ENCODE measurements around the gene LCNL1.

The LCNL1 gene

DNA sequence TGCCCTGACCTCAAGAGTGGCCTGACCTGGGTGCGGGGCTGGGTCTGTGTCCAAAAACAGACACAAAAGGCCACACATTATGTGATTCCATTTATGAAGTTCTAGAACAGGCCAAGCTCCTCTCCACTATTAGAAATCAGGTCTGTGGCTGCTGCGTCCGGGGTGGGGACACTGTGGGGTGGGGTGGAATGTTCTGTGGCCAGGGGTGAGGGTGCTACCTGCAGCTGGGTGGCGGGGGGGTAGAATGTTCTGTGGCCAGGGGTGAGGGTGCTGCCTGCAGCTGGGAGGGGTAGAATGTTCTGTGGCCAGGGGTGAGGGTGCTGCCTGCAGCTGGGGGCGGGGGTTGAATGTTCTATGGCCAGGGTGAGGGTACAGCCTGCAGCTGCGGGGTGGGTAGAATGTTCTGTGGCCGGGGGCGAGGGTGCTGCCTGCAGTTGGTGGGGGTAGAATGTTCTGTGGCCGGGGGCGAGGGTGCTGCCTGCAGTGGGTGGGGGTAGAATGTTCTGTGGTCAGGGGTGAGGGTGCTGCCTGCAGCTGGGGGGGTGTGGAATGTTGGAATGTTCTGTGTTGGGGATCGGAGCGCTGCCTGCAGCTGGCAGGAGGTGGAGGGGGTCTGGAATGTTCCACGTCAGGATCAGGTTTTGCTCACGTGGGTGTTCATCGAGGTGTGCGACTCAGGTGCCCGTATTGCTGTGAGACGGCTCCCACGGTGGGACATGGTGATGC, 22.4 kb upstream of the LCNL1 start:
- no peak for DNase-seq

DNA sequence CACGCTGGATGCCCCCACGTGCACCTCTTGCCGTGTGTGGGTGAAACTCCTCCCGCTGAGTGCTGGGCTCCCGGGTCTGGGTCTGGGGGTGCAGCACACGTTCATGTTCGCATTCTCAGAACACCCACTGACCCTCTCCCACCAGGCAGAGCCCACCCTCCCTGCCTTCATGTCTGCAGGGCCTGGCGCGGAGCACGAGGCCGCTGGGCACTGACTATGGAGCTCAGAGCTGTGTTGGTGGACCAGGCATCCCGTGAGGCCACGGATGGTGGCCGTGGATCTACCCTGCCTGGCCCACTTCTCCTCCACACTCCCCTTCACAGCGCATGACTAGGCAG, 21.9 kb upstream of the LCNL1 start:
- no peak for DNase-seq

DNA sequence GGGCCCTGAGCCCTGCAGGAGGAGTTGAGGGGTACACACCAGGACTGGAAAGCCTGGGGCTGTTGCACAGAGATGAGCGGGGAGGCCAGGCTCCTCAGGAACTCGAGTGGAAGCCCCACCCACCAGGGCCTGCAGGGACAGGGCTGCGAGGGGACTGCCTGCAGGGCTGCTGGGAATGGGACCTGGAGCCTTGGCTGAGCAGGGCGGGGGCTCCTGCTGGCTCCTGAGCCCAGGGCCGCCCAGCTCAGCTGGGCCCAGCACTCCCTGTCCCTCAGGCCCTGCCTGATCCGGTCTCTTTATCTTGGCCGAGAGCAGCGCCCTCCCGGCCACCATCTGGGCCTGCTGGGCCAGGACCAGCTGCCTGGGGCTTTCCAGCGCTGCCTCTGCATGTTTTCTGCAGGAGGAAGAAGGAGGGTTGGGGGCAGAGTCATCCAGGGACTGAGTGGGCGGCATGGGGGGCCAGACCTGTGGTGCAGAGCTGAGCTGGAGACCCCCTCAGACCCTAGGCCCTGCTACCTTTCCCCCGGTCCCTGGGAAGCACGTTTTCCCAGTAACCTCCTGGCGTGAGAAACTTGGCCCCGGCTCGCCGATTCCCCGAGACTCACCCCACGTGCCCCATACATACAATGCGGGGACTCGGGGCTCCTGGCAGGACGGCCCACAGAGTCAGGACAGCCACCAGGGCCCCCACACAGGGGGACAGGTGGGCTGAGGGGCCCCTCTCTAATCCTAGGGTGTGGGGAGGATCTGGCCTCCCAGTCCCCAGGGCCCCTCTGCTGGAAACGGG, 21.3 kb upstream of the LCNL1 start:
- DNase-seq, result no peak

DNA sequence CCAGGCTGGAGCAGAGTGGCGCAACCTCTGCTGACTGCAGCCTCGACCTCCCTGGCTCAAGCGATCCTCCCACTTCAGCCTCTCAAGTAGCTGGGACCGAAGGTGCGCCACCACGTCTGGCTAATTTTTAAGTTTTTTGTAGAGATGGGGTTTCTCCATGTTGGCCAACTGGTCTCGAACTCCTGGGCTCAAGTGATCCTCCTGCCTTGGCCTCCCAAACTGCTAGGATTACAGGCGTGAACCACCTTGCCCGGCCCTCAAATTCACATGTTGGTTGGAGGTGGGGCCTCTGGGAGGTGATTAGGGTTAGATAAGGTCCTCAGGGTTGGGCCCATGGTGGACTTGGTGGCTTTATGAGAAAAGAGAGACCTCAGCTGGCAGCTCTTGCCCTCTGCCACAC, 20.6 kb upstream of the LCNL1 start:
- DNase-seq, result no peak

DNA sequence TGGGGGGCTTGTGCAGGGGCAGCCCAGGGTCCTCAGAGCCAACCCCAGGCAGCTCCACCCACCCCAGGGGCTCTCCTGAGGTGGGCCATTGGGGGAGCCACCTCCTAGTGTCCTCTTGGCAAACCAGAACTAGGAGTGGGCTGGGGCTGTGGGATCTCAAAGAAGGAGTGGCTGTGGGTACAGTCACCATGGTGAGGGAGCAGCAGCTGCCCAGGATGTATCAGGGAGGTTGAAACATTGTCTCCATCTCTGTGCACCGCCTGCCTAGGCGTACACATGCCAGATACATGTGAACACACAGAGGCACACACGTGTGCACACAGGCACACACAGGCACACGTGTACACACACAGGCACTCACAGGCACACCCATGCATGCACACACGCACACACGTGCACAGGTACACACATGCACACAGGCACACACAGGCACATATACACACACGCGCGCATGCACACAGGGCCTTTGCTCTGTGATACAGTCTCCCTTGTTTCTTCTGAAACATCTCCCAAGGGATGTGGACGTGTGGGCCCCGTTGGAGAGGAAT, 20.0 kb upstream of the LCNL1 start:
- DNase-seq, result no peak

DNA sequence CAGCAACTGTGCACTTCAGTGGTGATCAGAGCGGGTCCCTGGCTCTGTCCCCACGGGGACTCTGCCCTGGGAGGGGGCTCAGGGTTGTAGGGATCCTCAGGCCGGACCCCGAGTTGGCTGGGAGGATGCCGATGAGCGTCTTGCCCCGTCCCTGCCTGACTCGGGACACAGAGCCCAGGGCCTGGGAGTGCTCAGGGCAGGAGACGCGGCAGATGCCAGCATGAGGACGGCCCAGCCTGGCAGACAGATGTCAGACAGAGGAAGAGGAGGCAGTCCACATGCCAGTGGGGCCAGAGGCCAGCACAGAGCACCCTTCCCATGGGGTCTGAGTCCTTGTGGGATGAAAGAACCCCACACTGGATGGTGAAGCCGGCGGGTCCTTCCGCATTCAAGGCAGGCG, 19.5 kb upstream of the LCNL1 start:
- no peak for DNase-seq

DNA sequence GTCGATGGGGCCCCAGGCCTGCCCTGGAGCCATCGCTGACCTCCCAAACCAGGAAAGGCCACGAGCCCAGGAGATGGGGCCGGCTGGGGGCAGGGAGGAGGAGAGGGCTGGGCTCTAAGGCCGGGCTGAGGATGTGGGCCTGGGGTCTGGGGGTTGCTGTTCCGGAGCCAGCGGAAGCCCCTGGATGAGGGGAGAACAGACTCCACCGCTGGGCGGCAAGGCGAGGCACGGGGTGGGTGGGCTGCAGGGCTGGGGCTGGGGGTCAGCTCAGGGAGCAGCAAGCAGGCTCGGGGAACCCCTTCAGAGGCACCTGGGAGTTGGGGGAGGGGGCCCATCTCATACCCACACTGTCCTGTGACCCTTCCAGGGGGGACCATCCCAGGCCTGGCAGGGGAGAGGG, 19.0 kb upstream of the LCNL1 start:
- DNase-seq, result no peak

DNA sequence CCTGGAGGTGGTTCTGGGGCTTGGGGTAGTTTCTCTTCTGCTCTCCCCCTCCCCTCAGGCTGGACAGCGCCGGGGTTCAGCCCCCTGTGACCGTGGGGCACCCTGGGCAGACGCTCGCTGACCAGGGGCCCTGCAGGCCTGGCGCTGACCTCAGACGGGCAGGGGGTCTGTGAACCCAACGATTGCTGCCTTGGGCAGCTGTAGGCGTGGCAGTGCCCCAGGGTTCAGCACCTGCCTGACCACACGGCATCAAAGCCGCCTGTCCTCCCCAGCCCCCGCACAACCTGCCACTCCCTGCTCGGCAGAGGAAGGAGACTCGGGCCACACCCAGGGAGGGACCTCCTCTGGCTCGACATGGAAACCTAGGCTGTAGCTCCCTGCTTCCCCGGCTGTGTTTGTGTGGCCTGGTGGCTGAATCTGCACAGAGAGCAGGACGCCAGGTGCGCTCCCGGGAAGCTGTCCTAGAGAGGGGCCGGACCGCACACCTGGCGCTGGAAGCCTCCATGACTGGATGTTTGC, 18.6 kb upstream of the LCNL1 start:
- no peak for DNase-seq

DNA sequence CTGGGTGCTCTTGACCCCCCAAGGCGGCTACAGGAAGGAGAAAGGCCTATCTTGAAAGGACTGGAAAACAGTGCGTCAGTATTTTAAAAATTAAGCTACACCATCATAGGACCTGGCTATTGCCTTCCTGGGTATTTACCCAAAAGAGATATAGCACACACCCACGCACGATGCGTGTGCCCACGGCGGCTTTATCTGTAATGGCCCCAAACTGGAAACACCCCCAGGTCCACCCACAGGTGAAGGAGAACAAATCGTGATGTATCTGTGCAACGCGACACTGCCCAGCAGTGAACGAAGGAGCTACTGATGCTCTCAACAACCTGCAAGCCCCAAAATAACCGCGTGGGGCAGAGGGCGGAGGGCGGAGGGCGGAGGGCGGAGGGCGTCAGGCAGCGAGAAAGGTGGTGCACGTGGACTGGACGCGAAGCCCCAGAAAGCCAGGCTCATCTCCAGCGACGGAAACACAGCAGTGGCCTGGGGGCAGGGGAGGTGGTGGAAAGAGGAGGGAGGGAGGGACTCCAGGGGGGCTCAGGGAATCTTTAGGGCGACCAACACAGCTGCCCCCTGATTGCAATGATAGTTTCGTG, 17.9 kb upstream of the LCNL1 start:
- no peak for DNase-seq

DNA sequence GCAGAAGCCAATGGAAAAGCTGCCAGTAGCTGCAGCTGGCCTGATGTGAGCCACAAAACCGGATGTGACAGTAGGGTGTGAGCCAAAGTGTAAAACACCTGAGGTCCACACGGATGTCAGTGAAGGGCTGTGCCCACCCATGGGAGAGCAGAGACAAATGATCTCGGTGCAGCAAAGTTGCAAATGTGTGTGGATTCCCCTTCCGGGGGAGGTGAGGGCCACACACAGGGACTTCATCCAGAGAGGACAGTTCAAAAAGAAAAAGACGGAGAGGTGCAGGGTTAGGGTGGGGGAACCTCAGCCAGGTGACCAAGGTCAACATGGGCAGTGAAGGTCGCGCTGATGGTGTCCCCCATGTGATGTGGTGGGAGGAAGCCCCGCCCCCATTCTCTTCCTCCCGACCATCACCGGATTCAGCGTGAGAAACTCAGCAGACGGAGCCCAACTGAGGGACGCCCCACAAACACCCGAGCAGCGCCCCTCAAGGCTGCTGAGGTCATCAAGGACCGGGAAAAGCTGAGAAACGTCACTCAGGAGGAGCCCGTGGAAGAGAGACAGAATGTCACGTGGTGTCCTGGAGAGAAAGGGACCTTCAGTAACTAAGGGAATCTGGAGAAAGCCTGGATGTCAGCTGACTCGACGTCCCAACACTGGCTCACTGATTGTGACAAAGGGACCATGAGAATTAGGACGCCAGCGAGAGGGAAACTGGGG, 16.9 kb upstream of the LCNL1 start:
- no peak for DNase-seq

DNA sequence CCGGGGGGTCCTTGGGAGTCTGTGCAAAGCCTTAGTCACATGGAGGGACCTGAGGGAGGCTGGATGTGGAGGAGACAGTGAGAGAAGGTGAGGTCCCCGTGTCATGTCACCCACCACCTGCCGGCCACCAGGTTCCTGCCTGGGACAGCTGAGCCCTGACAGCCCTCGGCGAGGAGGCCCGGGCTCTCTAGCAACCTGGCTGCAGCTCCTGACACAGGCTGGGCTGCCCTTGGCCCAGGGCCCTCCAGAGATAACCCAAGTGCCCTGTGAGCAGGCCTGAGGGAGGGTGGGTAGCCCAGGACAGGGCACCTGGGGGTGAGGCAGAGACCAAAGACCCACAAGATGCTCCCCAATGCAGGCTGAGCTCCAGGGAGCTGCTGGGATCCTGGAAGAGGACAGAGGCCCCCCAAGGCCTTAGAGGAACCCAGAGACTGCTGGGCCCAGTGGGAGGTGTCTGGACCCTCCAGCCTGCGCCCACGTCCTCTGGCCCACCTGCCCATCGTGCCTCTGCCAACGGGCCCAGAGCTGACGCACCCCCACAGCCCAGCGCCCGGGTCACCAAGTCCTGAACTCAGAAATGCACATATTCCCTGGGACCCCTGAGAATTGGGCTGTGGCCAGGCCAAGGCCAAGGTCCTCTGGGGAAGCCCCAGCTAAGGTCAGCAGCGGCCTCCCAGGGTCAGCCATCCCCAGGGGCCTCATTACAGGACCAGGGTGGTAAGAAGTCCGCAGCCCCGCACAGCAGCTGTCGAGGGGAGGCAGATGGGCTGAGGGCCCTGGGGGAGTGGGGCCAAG, 14.3 kb upstream of the LCNL1 start:
- no peak for DNase-seq

DNA sequence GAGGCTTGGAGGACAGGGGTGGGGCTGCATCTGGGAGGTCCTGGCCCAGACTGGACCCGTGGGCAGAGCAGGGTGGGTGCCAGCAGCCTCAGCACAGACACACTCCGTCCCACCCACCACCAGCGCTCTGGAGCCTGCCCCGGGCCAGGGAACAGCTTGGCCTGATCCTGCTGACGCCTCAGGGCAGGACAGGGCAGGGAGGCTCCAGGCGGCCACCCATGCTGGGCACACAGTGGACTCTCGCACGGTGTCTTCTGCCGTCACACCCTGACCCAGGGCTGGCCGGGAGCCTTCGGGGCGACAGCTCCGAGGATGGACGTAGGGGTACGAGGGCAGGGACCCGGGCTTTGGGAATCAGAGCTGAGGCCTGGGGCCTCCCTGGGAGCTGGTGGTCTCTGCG, 13.6 kb upstream of the LCNL1 start:
- no peak for DNase-seq

DNA sequence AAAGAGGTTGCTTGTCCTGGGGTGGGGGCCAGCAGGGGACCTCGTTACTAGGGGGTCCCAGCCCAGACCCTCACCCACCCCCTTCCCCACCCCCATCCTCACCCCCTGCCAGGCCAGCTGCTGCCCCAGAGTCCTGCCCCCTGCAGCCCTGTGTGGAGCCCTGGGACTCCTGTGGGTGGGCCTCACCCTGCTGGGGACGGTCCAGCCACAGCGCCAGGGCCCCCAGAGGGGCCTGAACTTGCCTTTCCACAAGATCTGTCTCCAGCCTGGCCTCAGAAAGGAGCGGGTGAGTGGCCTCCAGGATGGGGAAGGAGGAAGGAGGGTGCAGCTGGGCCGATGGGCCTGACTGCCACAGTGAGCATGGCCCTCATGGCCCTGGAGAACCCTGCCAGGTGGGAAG, 13.0 kb upstream of the LCNL1 start:
- no peak for DNase-seq

DNA sequence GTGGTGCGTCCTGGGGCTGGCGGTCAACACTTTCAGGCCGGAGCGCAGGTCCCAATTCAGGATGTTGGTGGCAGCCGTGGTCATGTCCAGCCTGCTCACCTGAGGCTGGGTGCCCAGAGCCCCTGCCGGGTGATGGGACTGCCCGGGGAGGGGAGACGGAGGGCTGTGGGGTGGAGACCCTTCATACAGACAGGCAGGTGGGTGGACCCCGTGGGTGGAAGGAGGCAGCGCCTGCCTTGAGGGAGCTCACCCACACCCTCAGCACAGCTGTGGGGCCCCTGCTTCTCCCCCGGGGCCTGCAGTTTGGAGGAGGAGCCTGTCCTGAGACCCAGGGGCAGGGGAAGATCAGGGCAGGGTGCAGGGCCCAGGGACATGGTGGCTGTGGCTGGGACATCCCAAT, 12.4 kb upstream of the LCNL1 start:
- DNase-seq, result no peak

DNA sequence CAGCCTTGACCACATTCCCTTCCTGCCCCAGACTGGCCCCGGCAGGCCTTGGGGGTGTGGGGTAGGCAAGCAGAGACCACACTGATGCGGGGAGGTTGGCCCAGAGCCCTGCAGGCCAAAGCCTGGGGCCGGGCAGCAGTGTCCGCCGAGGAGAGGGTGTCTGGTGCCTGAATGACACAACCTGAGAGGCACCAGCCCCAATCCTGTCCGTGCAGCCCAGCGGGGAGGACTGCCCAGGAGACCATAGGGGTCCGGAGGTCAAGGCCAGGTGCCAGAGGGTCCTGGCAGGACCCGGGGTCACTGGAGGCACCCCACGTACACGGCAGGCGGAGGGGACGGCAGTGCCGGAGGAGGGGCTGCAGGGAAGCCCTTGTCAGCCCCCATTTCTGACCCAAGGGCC, 11.0 kb upstream of the LCNL1 start:
- DNase-seq, result no peak

DNA sequence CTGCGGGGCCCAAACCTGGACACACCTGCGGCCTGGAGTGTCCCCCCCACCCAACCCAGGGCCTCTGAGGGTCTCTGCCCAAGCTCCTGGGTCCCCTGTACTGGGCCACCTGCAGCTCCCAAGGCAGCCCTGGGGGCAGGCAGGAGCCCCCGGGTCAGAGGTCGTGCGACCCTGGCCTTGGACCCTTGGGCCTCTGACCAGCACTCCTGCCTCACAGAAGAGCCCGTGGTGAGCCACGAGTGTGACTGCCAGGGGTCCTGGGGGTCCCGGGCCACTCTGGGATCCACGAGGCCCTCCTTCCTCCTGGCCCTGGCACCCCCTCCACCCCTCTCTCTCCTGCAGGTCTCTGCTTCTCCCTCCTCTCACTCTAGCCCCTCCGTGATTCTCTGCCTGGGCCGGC, 10.5 kb upstream of the LCNL1 start:
- DNase-seq, result no peak

DNA sequence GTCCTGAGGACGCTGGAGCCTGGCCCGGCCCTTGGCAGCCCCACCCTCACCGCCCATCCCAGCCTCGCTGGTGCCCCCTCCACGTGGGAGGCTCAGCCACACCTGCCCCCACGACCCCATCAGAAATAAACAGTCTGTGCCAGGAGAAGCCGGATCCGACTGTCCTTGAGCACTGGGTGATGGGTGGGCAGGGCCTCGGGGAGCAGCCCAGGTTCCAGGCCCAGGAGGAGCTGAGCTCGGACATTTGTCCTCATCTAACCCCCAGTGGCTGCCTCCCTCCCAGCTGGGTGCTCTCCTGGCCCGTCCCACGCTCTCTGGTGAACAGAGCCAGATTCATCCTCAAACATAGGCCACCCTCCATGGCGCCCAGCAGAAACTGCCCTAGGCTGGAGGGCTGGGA, 10.1 kb upstream of the LCNL1 start:
- no peak for DNase-seq

DNA sequence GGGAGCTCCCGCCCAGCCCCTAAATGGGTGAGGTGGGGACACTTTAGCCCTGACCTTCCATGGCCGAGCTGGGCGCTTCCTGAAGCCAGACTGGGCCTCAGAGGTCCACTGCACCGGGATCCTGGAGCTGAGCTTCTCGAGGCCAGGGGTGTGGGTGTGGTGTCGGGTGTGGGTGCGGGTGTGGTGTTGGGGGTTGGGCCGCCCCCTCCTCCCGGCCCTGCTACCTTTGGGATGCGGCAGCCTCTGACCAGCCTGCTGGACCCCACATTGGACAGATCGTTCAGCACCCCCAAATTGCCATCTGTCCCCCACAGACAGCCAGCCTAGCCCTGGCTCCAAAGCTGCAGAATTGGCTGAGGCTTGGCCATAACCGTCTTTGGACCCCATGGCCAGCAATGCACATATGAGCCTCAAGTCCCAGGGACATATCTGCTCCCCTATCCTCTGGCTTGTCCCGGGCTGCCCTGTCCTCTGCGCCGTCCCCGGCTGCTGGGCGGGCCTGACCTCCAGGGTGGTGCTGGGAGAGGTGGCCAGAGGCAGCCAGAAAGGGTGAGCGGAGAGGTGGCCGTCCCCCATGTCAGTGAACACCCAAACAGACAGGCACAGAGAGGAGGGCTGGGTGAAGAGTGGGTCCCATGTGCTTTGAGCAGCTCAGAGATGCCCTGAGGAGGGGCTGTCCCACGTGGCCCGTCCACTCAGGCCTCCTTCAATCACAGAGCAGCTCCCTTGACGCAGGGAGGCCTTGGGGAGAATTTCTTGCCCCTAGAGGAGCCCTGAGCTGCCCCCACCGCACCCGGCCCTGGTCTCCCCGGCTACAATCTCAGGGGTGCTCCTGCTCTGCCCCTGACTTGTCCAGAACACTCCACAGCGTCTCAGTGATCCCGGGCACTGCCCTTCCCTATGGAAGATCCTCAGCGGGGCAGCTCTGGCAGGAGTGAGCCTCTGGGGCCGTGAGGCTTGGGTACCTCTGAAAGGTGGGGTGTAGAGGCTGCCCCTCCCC, 8.9 kb upstream of the LCNL1 start:
- no peak for DNase-seq

DNA sequence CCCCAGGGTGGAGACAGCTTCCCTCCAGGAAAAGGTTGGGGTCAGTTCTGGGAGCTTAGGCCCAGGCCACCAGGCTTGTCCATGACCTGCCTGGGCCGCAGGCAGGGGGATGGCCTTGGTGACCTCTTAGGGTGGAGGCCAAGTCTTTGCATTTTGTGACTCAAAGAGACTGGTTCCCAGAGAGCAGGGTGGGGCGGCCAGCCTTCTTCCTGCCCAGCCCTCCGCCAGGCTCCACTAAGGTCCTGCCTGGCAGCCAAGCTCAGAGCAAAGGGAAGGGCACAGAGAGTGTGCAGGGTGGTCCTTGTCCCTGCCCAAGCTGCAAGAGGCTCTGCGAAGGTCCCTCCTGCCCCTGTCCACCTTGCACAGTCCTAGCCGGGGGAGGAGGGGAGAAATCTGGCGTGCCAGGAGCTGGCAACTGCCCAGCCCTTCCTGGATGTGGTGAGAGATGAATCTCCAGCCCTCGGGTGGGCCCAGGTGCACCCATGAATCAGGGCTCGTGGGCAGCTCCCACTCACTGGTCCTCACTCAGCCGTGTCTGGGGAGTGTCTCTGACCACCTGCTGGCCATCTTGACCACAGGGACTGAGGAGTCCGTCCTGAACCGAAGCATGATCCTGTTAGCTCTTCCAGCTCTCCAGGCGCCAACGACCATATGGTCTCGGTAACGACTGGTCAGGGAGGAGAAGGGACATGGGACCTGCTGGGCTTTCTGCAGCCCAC, 7.8 kb upstream of the LCNL1 start:
- DNase-seq, result no peak

DNA sequence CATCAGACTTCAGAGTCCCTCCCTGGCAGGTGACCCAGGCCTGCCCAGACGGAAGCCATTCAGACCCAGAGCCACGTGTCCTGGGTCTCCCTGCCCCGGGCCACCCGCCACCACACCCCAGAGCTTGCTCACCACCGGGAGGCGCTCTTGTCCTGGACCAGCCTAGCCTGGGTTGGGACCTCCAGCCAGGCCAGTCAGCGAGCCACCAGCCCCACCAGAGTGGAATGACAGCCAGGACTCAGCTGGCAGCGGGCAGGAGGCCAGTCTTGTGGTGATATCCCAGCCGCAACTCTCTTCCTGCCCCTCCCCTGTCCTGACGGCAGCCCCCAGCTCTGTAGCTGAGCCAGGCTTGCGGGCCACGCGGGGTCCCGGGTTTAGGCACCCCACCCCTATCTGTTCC, 7.1 kb upstream of the LCNL1 start:
- no peak for DNase-seq
